ENCODE data around the gene VPS37C. TPM values are rescaled to one million over a fixed set of nuclear protein-coding genes. Genes with fewer than 3 reads are reported as not detected.

VPS37C gene
- total RNA-seq, 1 experiment from 2014 or later = 24.0 TPM

- no peak for DNase-seq (ENCODE audit: low read depth, low spot score)
- intact Hi-C loops (cut with micrococcal nuclease; ENCODE audit: unreplicated experiment) (no loop called here), in situ Hi-C loops (cut with HindIII; ENCODE audit: low pct_unique_long_range_greater_than_20kb, low sequenced_read_pairs) (no loop called here)
- POLR2A ChIA-PET = no interaction called here
- H3K27ac ChIP-seq (ENCODE audit: low read length) = no peak overlapping the region
- no peak overlapping the region for H3K4me3 ChIP-seq (ENCODE audit: low read depth in 2 of 2, low read length in 2 of 2)
- no peaks in the 10 kb centered on the region; the same call in 1 of the 2 replicates for H3K4me1 ChIP-seq (ENCODE audit: control insufficient read depth, insufficient read depth, low read length)
- H3K9me3 ChIP-seq (ENCODE audit: control insufficient read depth, insufficient read depth, low read depth, low read length) = no peaks in the 10 kb centered on the region
- no TSS peak for BruUV-seq (replicated peaks)
- no peak for TF ChIP-seq TCF7L2 (IDR thresholded peaks at IDR 0.05; ENCODE audit: low read depth, low read length)
- TF ChIP-seq REST (IDR thresholded peaks at IDR 0.05; ENCODE audit: insufficient read depth in 1 of 2, low read depth in 2 of 2, low read length in 1 of 2) = no peak
- TF ChIP-seq SIN3A (IDR thresholded peaks at IDR 0.05; ENCODE audit: borderline replicate concordance, insufficient read depth, low read depth, low read length) = no peak
- peak; percentile 64 for TF ChIP-seq CTCF (IDR thresholded peaks at IDR 0.05)
- TF ChIP-seq POLR2AphosphoS5 (IDR thresholded peaks at IDR 0.05; ENCODE audit: low read depth, low read length) = no peak
- peak; percentile 82 for ATAC-seq
- no peaks in the 10 kb centered on the region for H3K36me3 ChIP-seq (ENCODE audit: control insufficient read depth, insufficient read depth, low read length)
- H3K27me3 ChIP-seq (ENCODE audit: control insufficient read depth, insufficient read depth, low read length) = peaks cover 4% of the 10 kb centered on the region
- CTCF ChIA-PET = interaction anchor here (0.6 kb wide), 1 partner anchor 13 kb away, joined by 4 read pairs; no protein-coding TSS in a partner anchor
Measured at GRCh38 chr11:61173456-61173855, 12.2 kb upstream of the VPS37C start.

GRCh38 chr11:61172888-61173287 lies 11.7 kb upstream of the VPS37C start:
- in situ Hi-C loops (cut with HindIII; ENCODE audit: low pct_unique_long_range_greater_than_20kb, low sequenced_read_pairs) = no loop called here
- BruUV-seq (replicated peaks) = no TSS peak
- intact Hi-C loops (cut with micrococcal nuclease; ENCODE audit: unreplicated experiment) = no loop called here

More at GRCh38 chr11:61172888-61173287, 11.7 kb upstream of the VPS37C start:
- peaks cover 4% of the 10 kb centered on the region for H3K27me3 ChIP-seq (ENCODE audit: control insufficient read depth, insufficient read depth, low read length)
- CTCF ChIA-PET = no interaction called here
- no peak overlapping the region for H3K4me3 ChIP-seq (ENCODE audit: low read depth in 2 of 2, low read length in 2 of 2)
- DNase-seq (ENCODE audit: low read depth, low spot score) (no peak), ATAC-seq (no peak)
- H3K27ac ChIP-seq (ENCODE audit: low read length) = no peak overlapping the region
- POLR2A ChIA-PET = no interaction called here
- no peaks in the 10 kb centered on the region; the same call in 1 of the 2 replicates for H3K4me1 ChIP-seq (ENCODE audit: control insufficient read depth, insufficient read depth, low read length)
- H3K36me3 ChIP-seq (ENCODE audit: control insufficient read depth, insufficient read depth, low read length) = no peaks in the 10 kb centered on the region
- H3K9me3 ChIP-seq (ENCODE audit: control insufficient read depth, insufficient read depth, low read depth, low read length) = no peaks in the 10 kb centered on the region
- TF ChIP-seq SIN3A (IDR thresholded peaks at IDR 0.05; ENCODE audit: borderline replicate concordance, insufficient read depth, low read depth, low read length) (no peak), TCF7L2 (IDR thresholded peaks at IDR 0.05; ENCODE audit: low read depth, low read length) (no peak), CTCF (IDR thresholded peaks at IDR 0.05) (no peak), POLR2AphosphoS5 (IDR thresholded peaks at IDR 0.05; ENCODE audit: low read depth, low read length) (no peak), REST (IDR thresholded peaks at IDR 0.05; ENCODE audit: insufficient read depth in 1 of 2, low read depth in 2 of 2, low read length in 1 of 2) (no peak)
